Epidermal melanocyte (primary cell): ENCODE measurements around the gene NSG1.

ENCODE experiments used
- DNase-seq: peaks from one replicate; pipeline ENCODE4 v3.0.0; 2011; ENCODE audit warnings: low spot score; ENCODE audit not compliant: insufficient read length

The NSG1 gene

DNA sequence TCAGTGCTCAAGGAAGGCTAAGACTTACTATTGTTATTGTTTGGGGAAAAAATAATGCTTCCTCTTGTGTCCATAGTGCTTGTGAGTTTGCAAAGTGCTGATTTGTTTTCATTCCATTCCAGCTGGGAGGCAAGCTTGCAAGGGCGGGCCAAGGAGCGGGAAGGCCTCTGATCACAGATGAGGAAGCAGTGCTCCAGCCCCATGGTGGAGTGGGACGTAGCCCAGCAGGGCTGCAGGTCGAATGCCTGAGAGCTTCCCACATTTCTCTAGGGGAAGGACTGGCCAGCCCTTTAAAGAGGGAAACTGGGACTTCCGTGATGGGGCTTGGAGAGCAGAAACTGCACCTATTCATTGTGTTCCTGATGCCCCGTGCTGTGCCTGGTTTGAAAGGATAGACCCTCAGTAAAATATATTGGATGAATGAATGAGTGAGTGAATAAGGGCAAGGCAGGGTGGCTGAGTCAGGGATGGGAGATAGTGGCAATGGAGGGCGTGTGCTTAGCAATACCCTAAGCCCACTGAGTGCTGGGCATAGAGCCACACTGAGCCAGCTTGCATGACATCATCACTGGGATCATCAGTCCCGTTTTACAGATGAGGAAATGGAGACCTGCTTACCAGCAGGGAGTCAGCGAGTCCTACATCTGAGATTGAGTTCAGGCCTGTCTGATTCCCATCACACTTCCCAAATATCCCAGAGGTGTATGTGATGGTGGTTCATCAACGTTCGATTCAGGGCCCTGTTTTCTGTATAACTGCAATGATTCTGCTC, 17.9 kb upstream of the NSG1 start:
- no peak for DNase-seq

DNA sequence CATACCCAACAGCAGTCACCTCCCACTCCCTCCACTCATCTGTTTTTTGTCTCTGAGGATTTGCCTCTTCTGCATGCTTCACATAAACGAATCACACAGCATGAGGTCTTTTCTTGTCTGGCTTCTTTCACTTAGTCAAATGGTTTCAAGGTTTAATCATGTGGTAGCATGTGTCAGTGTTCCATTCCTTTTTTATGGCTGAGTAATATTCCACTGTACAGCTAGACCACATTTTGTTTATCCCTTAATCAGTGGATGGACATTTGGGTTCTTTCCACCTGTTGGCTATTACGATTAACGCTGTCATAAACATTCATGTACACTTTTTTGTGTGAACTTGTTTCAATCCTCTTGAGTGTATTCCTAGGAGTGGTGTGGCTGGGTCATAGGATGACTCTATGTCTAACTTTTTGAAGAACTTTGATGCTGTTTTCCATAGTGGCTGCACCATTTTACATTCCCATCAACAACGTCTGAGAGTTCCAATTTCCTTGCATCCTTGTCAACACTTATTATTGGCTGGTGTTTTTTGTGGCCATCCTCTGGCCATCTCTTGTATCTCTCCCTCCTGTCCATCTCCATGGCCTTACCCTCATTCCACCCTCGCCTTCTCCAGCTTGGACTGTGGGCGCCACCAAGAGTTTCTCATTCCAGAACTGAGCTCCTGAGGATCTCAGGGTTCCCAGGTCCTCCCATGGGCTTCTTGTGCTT, 12.4 kb upstream of the NSG1 start:
- DNase-seq = no peak

- no peak for DNase-seq
Observed at GRCh38 chr4:4376074-4376473, 10.8 kb upstream of the NSG1 start.

GRCh38 chr4:4377191-4377590, 9.7 kb upstream of the NSG1 start:
- DNase-seq = no peak

DNA sequence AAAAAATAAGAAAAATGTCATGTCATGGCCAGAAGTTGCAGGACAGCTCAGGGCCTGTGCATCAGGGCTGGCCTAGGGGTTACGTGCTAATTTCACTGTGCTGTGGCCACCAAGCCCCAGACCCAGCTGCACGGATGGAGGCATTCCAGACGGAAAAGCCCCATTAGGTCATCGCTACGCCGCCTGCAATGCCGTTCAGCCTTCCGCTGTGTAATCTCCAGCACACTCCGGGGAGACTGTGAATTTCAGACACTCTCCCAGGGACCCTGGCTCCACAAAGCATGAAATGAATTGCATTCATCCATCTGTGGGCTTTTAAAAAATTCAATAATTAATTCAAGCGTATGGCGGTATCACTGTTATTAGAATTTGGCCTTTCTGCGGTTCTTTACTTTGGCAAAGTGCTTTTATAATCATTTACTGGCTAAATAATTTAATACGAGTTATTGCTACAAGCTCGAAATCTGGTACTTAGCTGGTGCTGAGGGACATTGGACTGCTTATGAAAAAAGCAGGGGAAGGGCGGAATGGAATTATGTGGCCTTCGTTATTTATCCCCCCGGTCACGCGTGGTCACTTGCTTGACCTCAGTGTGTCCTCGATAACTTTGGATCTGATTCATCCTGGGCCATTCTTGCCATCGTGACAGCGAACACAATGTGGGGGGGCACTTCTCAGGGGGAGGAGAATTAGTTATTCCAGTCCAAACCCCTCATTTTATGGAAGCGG, 9.0 kb upstream of the NSG1 start:
- DNase-seq = no peak

GRCh38 chr4:4379540-4380087, 7.3 kb upstream of the NSG1 start:
- no peak for DNase-seq

GRCh38 chr4:4383085-4383484, 3.8 kb upstream of the NSG1 start:
- DNase-seq = no peak

DNA sequence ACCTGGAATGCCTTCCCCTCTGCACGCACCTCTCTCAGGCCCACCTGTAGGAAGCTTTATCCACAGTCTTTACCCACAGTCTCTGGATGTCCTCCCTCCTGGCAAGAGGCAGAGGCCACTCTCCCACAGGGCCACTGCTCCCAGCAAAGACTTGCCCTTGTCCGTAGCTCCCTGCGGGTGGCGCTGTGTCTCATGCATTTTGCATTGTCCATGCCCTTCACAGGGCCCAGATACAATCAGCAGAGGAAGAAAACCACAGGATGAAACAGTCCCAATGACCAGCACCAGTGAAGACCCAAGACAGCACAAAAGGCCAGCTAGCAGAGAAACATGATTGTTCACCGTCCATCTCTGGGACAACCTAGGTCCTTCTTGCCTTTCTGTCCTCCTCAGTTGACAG, 2.1 kb upstream of the NSG1 start:
- no peak for DNase-seq

DNA sequence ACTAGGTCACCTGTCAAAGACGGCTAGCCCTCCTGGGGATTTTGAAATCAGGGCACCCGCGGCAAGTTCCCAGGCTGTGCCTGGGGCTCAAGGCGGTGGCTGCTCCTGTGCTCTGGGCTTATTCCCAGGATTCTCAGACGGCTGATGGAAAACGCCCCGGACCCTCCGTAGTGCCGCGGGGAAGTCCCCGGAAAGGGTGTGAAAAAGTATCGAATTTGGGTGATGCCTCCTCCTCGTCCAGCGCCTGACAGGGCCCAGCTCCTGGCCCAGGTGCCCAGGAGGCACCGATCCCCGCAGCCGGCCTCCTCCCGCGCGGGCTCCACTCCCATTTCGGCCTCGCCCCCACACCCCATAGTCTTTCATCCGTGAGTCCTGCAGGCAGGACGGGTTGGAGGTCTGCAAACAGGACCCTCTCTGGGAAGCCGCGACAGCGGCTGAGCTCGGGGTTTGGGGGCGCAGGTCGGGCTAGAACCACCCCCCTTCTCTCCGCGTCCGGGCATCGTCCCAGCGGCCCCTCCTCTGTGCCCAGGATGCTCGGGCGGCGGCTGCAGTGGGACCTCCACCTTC, 1.1 kb upstream of the NSG1 start:
- no peak for DNase-seq

GRCh38 chr4:4386296-4386735, 586 bp upstream of the NSG1 start:
- DNase-seq = no peak

GRCh38 chr4:4387531-4388310, 819 bp downstream of the NSG1 start:
- DNase-seq = no peak

DNA sequence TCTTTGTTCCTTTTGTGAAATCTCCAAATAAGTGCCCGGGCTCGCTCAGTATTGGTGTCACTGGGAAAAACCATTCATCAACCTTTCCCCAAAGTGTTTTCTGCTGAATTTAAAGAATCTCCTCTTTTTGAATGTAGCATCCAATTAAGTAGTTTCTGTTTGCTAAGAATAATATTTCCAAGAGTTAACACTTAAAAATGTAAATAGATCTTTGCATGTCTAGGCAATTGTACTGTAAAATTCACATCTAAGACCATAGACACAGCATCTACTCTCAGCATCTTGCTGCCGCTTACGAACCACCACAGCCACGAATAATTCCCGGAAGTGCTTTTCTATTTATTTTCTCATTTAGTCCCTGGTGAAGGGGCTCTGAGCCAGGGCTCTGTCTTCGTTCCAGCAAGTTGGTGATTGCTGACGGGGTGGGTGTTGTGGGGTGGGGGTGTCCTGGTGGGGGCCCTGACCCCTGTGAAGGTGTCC, 1.4 kb downstream of the NSG1 start:
- DNase-seq = no peak

DNA sequence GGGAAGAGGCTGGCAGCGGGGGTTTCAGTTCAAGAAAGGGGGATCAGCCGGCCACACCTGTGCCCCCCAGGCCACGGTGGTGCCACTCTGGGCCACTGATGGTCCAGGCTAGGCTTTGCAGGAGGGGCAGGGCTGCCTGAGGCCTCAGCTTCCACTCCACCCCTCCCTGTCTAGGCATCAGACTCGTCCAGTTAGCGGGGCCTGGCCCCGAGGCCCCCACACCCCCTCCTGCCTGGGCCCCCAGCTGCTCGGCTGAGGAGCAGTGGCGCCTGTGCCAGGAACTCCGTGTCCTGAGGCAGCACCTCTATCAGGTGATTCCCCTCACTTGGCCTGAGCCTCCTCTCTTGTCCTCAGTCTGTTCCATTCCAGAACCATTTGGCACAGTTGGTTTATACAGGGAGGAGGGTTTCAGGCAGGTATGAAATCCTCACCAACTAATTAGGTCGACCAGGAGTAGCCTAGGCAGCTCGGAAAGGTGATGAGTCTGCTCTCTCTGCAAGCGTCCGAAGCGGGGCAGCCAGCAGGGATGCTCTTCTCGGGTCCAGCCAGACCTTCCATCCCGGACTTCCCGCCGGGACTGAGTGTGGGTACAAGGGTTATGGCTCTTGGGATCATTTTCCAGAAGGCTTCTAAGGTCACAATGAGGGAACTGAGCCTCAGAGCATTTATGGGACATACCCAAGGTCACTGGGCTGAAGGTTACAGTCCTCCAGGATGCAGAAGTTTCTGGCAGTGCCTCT, 2.1 kb downstream of the NSG1 start:
- DNase-seq = no peak

- no peak for DNase-seq
Observed at GRCh38 chr4:4390046-4390445, 3.1 kb downstream of the NSG1 start.

- DNase-seq = no peak
Observed at GRCh38 chr4:4390515-4391240, 3.8 kb downstream of the NSG1 start.

GRCh38 chr4:4391866-4392265, 5.0 kb downstream of the NSG1 start:
- DNase-seq = no peak

- no peak for DNase-seq
Observed at GRCh38 chr4:4392501-4393183, 5.7 kb downstream of the NSG1 start.

GRCh38 chr4:4394644-4395043, 7.7 kb downstream of the NSG1 start:
- DNase-seq = no peak

- DNase-seq = no peak
Observed at GRCh38 chr4:4395371-4395770, 8.5 kb downstream of the NSG1 start.
